Measurements from ENCODE around the gene RASGRP1.

The RASGRP1 gene

GRCh38 chr15:38558372-38559059 is 6.1 kb downstream of the RASGRP1 start:
- no peaks in the 10 kb centered on the region for H3K9me3 ChIP-seq (ENCODE audit: control insufficient read depth in 1 of 2, low read length in 2 of 2)
- H3K4me3 ChIP-seq (ENCODE audit: low read depth in 1 of 2, low read length in 2 of 2) = no peak overlapping the region
- no peaks in the 10 kb centered on the region for H3K36me3 ChIP-seq (ENCODE audit: control insufficient read depth in 1 of 2, insufficient read depth in 2 of 2, low read length in 2 of 2)
- no peak overlapping the region for H3K9ac ChIP-seq (ENCODE audit: low read depth in 1 of 2, low read length in 2 of 2)
- H3K27ac ChIP-seq (ENCODE audit: low read depth, low read length) = no peak overlapping the region
- peaks cover 8 to 10% of the 10 kb centered on the region in 2 donors for H3K4me1 ChIP-seq (ENCODE audit: control insufficient read depth in 1 of 2, insufficient read depth in 2 of 2, low read length in 2 of 2)
- peaks cover 0 to 3% of the 10 kb centered on the region in 2 donors for H3K27me3 ChIP-seq (ENCODE audit: control insufficient read depth in 1 of 2, insufficient read depth in 2 of 2, low read length in 2 of 2)

GRCh38 chr15:38557921-38558320 is 6.7 kb downstream of the RASGRP1 start:
- H3K9me3 ChIP-seq (ENCODE audit: control insufficient read depth in 1 of 2, low read length in 2 of 2) = no peaks in the 10 kb centered on the region
- no peak overlapping the region for H3K9ac ChIP-seq (ENCODE audit: low read depth in 1 of 2, low read length in 2 of 2)
- no peak overlapping the region for H3K4me3 ChIP-seq (ENCODE audit: low read depth in 1 of 2, low read length in 2 of 2)
- peaks cover 8 to 10% of the 10 kb centered on the region in 2 donors for H3K4me1 ChIP-seq (ENCODE audit: control insufficient read depth in 1 of 2, insufficient read depth in 2 of 2, low read length in 2 of 2)
- peaks cover 0 to 3% of the 10 kb centered on the region in 2 donors for H3K27me3 ChIP-seq (ENCODE audit: control insufficient read depth in 1 of 2, insufficient read depth in 2 of 2, low read length in 2 of 2)
- no peak overlapping the region for H3K27ac ChIP-seq (ENCODE audit: low read depth, low read length)
- no peaks in the 10 kb centered on the region for H3K36me3 ChIP-seq (ENCODE audit: control insufficient read depth in 1 of 2, insufficient read depth in 2 of 2, low read length in 2 of 2)

GRCh38 chr15:38555686-38556334 is 8.8 kb downstream of the RASGRP1 start:
- H3K9ac ChIP-seq (ENCODE audit: low read depth in 1 of 2, low read length in 2 of 2) = no peak overlapping the region
- H3K9me3 ChIP-seq (ENCODE audit: control insufficient read depth in 1 of 2, low read length in 2 of 2) = no peaks in the 10 kb centered on the region
- H3K27ac ChIP-seq (ENCODE audit: low read depth, low read length) = no peak overlapping the region
- H3K4me1 ChIP-seq (ENCODE audit: control insufficient read depth in 1 of 2, insufficient read depth in 2 of 2, low read length in 2 of 2) = peaks cover 7 to 8% of the 10 kb centered on the region in 2 donors
- H3K27me3 ChIP-seq (ENCODE audit: control insufficient read depth in 1 of 2, insufficient read depth in 2 of 2, low read length in 2 of 2) = peaks cover 0 to 3% of the 10 kb centered on the region in 2 donors
- H3K36me3 ChIP-seq (ENCODE audit: control insufficient read depth in 1 of 2, insufficient read depth in 2 of 2, low read length in 2 of 2) = no peaks in the 10 kb centered on the region
- H3K4me3 ChIP-seq (ENCODE audit: low read depth in 1 of 2, low read length in 2 of 2) = no peak overlapping the region

GRCh38 chr15:38554354-38554753 is 10.3 kb downstream of the RASGRP1 start:
- no peak overlapping the region for H3K27ac ChIP-seq (ENCODE audit: low read depth, low read length)
- H3K9me3 ChIP-seq (ENCODE audit: control insufficient read depth in 1 of 2, low read length in 2 of 2) = no peaks in the 10 kb centered on the region
- H3K4me3 ChIP-seq (ENCODE audit: low read depth in 1 of 2, low read length in 2 of 2) = no peak overlapping the region
- peaks cover 0 to 4% of the 10 kb centered on the region in 2 donors for H3K4me1 ChIP-seq (ENCODE audit: control insufficient read depth in 1 of 2, insufficient read depth in 2 of 2, low read length in 2 of 2)
- H3K27me3 ChIP-seq (ENCODE audit: control insufficient read depth in 1 of 2, insufficient read depth in 2 of 2, low read length in 2 of 2) = no peaks in the 10 kb centered on the region
- H3K36me3 ChIP-seq (ENCODE audit: control insufficient read depth in 1 of 2, insufficient read depth in 2 of 2, low read length in 2 of 2) = no peaks in the 10 kb centered on the region
- no peak overlapping the region for H3K9ac ChIP-seq (ENCODE audit: low read depth in 1 of 2, low read length in 2 of 2)

GRCh38 chr15:38553071-38553470 is 11.5 kb downstream of the RASGRP1 start:
- Histone ChIP-seq H3K4me1 (ENCODE audit: control insufficient read depth in 1 of 2, insufficient read depth in 2 of 2, low read length in 2 of 2) (peaks cover 0 to 4% of the 10 kb centered on the region in 2 donors), H3K9me3 (ENCODE audit: control insufficient read depth in 1 of 2, low read length in 2 of 2) (no peaks in the 10 kb centered on the region), H3K9ac (ENCODE audit: low read depth in 1 of 2, low read length in 2 of 2) (no peak overlapping the region), H3K4me3 (ENCODE audit: low read depth in 1 of 2, low read length in 2 of 2) (no peak overlapping the region), H3K27ac (ENCODE audit: low read depth, low read length) (no peak overlapping the region), H3K36me3 (ENCODE audit: control insufficient read depth in 1 of 2, insufficient read depth in 2 of 2, low read length in 2 of 2) (no peaks in the 10 kb centered on the region), H3K27me3 (ENCODE audit: control insufficient read depth in 1 of 2, insufficient read depth in 2 of 2, low read length in 2 of 2) (no peaks in the 10 kb centered on the region)

- Histone ChIP-seq H3K27me3 (ENCODE audit: control insufficient read depth in 1 of 2, insufficient read depth in 2 of 2, low read length in 2 of 2) (no peaks in the 10 kb centered on the region), H3K9me3 (ENCODE audit: control insufficient read depth in 1 of 2, low read length in 2 of 2) (no peaks in the 10 kb centered on the region), H3K36me3 (ENCODE audit: control insufficient read depth in 1 of 2, insufficient read depth in 2 of 2, low read length in 2 of 2) (no peaks in the 10 kb centered on the region), H3K9ac (ENCODE audit: low read depth in 1 of 2, low read length in 2 of 2) (no peak overlapping the region), H3K27ac (ENCODE audit: low read depth, low read length) (no peak overlapping the region), H3K4me3 (ENCODE audit: low read depth in 1 of 2, low read length in 2 of 2) (no peak overlapping the region), H3K4me1 (ENCODE audit: control insufficient read depth in 1 of 2, insufficient read depth in 2 of 2, low read length in 2 of 2) (peaks cover 0 to 4% of the 10 kb centered on the region in 2 donors)
Observed at GRCh38 chr15:38551720-38552648, 12.6 kb downstream of the RASGRP1 start.

GRCh38 chr15:38549222-38549621 is 15.4 kb downstream of the RASGRP1 start:
- Histone ChIP-seq H3K36me3 (ENCODE audit: control insufficient read depth in 1 of 2, insufficient read depth in 2 of 2, low read length in 2 of 2) (no peaks in the 10 kb centered on the region), H3K27ac (ENCODE audit: low read depth, low read length) (no peak overlapping the region), H3K4me1 (ENCODE audit: control insufficient read depth in 1 of 2, insufficient read depth in 2 of 2, low read length in 2 of 2) (no peaks in the 10 kb centered on the region), H3K4me3 (ENCODE audit: low read depth in 1 of 2, low read length in 2 of 2) (no peak overlapping the region), H3K9me3 (ENCODE audit: control insufficient read depth in 1 of 2, low read length in 2 of 2) (no peaks in the 10 kb centered on the region), H3K9ac (ENCODE audit: low read depth in 1 of 2, low read length in 2 of 2) (no peak overlapping the region), H3K27me3 (ENCODE audit: control insufficient read depth in 1 of 2, insufficient read depth in 2 of 2, low read length in 2 of 2) (no peaks in the 10 kb centered on the region)

- Histone ChIP-seq H3K9ac (ENCODE audit: low read depth in 1 of 2, low read length in 2 of 2) (no peak overlapping the region), H3K27ac (ENCODE audit: low read depth, low read length) (no peak overlapping the region), H3K4me1 (ENCODE audit: control insufficient read depth in 1 of 2, insufficient read depth in 2 of 2, low read length in 2 of 2) (no peaks in the 10 kb centered on the region), H3K27me3 (ENCODE audit: control insufficient read depth in 1 of 2, insufficient read depth in 2 of 2, low read length in 2 of 2) (no peaks in the 10 kb centered on the region), H3K36me3 (ENCODE audit: control insufficient read depth in 1 of 2, insufficient read depth in 2 of 2, low read length in 2 of 2) (no peaks in the 10 kb centered on the region), H3K9me3 (ENCODE audit: control insufficient read depth in 1 of 2, low read length in 2 of 2) (no peaks in the 10 kb centered on the region), H3K4me3 (ENCODE audit: low read depth in 1 of 2, low read length in 2 of 2) (no peak overlapping the region)
Observed at GRCh38 chr15:38547255-38547997, 17.2 kb downstream of the RASGRP1 start.

- H3K4me1 ChIP-seq (ENCODE audit: control insufficient read depth in 1 of 2, insufficient read depth in 2 of 2, low read length in 2 of 2) = peaks cover 8 to 11% of the 10 kb centered on the region in 2 donors
- no peak overlapping the region for H3K9ac ChIP-seq (ENCODE audit: low read depth in 1 of 2, low read length in 2 of 2)
- no peaks in the 10 kb centered on the region for H3K9me3 ChIP-seq (ENCODE audit: control insufficient read depth in 1 of 2, low read length in 2 of 2)
- H3K36me3 ChIP-seq (ENCODE audit: control insufficient read depth in 1 of 2, insufficient read depth in 2 of 2, low read length in 2 of 2) = no peaks in the 10 kb centered on the region
- H3K4me3 ChIP-seq (ENCODE audit: low read depth in 1 of 2, low read length in 2 of 2) = no peak overlapping the region
- no peaks in the 10 kb centered on the region for H3K27me3 ChIP-seq (ENCODE audit: control insufficient read depth in 1 of 2, insufficient read depth in 2 of 2, low read length in 2 of 2)
- no peak overlapping the region for H3K27ac ChIP-seq (ENCODE audit: low read depth, low read length)
Observed at GRCh38 chr15:38545179-38545578, 19.4 kb downstream of the RASGRP1 start.
